SK-N-MC (cell line): Measurements from ENCODE around the gene GPR39.

Source experiments
- DNase-seq: peaks from one replicate; pipeline ENCODE4 v3.0.0-alpha.2; 2011; ENCODE audit warnings: low read depth, low spot score
- H3K27ac ChIP-seq: fragments of 200-600 bp; sonication (generic); 2 replicates; pipeline ENCODE4 v1.5.1; 2016; ENCODE audit warnings: mixed run types
- H3K36me3 ChIP-seq: fragments of 200-600 bp; sonication (generic); 2 replicates; pipeline ENCODE4 v1.6.1; 2017; ENCODE audit warnings: antibody characterized with exemption, low read length, mixed read lengths; ENCODE audit not compliant: insufficient read depth
- H3K4me3 ChIP-seq: fragments of 200-600 bp; sonication (generic); 2 replicates; pipeline ENCODE4 v1.5.1; 2016
- H3K9ac ChIP-seq: fragments of 200-600 bp; sonication (generic); 2 replicates; pipeline ENCODE4 v1.8.0; 2017; ENCODE audit warnings: mixed run types, mixed read lengths; ENCODE audit not compliant: insufficient read length
- H3K9me3 ChIP-seq: fragments of 200-600 bp; sonication (generic); 2 replicates; pipeline ENCODE4 v1.6.1; 2017; ENCODE audit warnings: low read depth, mild to moderate bottlenecking, antibody characterized with exemption, low read length, moderate library complexity, mixed read lengths
- EZH2 ChIP-seq: fragments of 200-600 bp; sonication (generic); IDR thresholded peaks from one replicate; pipeline ENCODE4 v1.6.1; 2017; ENCODE audit warnings: antibody characterized with exemption
- FOXP2 ChIP-seq: optimal IDR thresholded peaks from 2 replicates; pipeline ENCODE3; 2011; ENCODE audit warnings: mild to moderate bottlenecking, moderate library complexity; ENCODE audit not compliant: insufficient read depth; ENCODE audit errors: extremely low read length, control extremely low read depth
- POLR2AphosphoS5 ChIP-seq: IDR thresholded peaks from 2 replicates; pipeline ENCODE4 v1.6.1; 2012; ENCODE audit warnings: mild to moderate bottlenecking, low read depth, low read length, borderline replicate concordance

The GPR39 gene

DNA sequence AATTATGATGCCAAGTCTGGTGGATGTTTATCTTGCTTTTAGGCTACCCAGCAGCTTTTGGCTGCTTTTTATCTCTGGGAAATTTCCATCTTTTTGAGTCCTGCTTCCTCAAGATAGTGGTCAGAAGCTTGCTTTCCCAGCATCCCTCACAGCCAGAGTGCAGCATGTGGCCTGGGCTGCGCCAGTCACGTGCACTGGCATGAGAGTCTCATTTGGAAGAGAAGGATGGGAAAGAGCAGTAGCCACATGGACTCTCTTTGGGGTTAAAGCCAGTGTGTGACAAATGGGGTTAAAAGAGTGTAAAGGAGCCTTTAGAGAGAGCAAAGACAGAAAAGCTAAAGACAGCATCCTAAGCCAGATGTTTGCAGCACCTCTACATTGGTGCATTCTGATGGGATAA lies 12.7 kb downstream of the GPR39 start:
- H3K4me3 ChIP-seq, result no peak overlapping the region
- peaks cover 5% of the 10 kb centered on the region; the same call in 1 of the 2 replicates for H3K36me3 ChIP-seq
- H3K9me3 ChIP-seq, result no peaks in the 10 kb centered on the region
- TF ChIP-seq FOXP2 (no peak), EZH2 (no peak), POLR2AphosphoS5 (no peak)
- DNase-seq, result no peak
- H3K9ac ChIP-seq, result no peak overlapping the region
- H3K27ac ChIP-seq, result no peak overlapping the region

DNA sequence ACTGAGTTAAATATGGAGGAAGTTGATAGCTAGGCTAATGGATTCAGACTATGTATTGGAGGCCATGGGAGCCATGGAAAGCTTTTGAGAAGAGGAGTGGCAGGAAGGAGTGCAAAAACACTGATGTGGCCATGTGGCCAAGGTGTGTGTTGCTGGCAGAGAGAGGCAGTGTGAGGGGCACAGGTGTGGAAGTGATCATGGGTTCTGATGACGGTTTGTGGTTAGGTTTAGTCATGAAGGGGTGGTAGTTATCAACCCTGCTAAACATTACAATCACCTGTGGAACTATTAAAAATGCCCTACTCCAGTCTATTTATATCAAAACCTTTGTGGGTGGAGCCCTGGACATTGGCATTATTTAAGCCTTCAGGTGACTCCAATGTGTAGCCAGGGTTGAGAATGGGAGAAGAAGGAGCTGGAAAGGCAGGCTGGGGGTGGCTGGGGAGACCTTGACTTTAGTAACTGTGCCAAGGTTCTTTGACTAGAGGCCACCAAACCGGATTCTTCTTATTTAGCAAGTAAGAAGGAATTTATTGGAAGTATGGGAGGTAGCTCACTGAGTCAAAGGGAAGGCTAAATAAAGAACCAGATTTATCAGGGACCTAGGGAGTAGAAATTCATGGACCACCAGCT lies 13.5 kb downstream of the GPR39 start:
- Histone ChIP-seq H3K9ac (no peak overlapping the region), H3K9me3 (no peaks in the 10 kb centered on the region)
- no peak for TF ChIP-seq FOXP2
- no peak for TF ChIP-seq EZH2
- TF ChIP-seq POLR2AphosphoS5, result no peak

DNA sequence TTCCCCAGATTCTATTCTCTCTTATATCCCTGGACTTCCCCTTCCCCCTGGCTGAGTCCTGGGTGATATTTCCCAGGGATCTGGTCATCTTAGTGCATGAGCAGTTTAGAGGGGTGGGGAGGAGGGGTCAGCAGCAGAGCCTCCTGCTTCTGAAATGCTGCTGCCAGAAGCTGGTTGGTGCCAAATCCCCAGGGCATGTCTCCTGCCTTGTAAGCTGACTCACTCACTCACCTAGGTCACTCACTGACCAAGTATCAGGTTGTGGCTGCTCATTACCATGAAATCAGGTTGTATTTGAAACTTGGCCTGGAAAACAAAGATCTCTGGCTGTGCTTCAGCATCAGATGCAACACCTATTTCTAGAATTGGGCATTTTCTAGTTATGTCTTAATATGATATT lies 14.3 kb downstream of the GPR39 start:
- Histone ChIP-seq H3K4me3 (no peak overlapping the region), H3K36me3 (peaks cover 5% of the 10 kb centered on the region; the same call in 1 of the 2 replicates), H3K9me3 (no peaks in the 10 kb centered on the region), H3K9ac (no peak overlapping the region), H3K27ac (no peak overlapping the region)
- no peak for DNase-seq
- TF ChIP-seq EZH2 (no peak), POLR2AphosphoS5 (no peak), FOXP2 (no peak)

More for the DNA sequence above, 13.5 kb downstream of the GPR39 start:
- H3K27ac ChIP-seq, result no peak overlapping the region
- DNase-seq, result no peak
- H3K4me3 ChIP-seq, result no peak overlapping the region
- H3K36me3 ChIP-seq, result peaks cover 5% of the 10 kb centered on the region; the same call in 1 of the 2 replicates

DNA sequence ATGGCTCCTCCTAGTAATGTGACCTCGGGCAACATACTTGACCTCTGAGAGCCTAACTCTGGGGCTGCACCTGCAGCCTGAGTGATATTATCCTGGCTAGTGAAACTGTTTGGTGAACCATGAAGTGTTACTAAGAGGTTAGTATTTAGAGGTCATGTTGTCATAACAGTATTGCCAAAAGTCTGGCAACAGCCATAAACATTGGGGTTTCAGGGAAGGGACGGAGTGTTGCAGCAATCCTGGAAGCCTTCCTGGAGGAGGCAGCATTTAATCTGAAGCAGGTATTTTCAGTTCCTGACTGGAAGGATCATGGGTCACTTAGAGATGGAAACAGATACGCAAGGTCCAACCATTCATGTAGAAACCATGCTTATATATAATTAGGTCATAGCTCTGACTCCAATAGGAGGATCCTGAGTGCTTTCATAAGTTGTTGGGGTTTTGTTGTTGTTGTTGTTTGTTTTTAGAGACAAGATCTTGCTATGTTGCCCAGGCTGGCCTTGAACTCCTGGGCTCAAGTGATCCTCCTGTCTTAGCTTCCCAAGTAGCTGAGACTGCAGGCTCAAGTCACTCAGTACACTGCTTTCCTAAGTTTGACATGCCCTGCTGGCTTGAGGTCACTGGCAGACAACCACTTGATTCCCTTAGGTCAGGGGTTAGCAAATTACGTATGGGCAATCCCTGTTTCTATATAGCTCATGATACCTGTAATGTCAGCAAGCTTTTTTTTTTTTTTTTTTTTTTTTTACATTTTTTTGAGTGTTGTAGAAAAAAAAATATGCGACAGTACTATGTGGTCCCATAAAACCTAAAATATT lies 21.5 kb downstream of the GPR39 start:
- H3K9ac ChIP-seq, result no peak overlapping the region
- H3K4me3 ChIP-seq, result peak overlapping the region; percentile 58; the same call in 1 of the 2 replicates
- H3K9me3 ChIP-seq, result no peaks in the 10 kb centered on the region
- peak overlapping the region; percentile 89; the same call in 1 of the 2 replicates for H3K27ac ChIP-seq
- TF ChIP-seq EZH2 (no peak), POLR2AphosphoS5 (no peak), FOXP2 (no peak)
- H3K36me3 ChIP-seq, result no peaks in the 10 kb centered on the region
- no peak for DNase-seq

DNA sequence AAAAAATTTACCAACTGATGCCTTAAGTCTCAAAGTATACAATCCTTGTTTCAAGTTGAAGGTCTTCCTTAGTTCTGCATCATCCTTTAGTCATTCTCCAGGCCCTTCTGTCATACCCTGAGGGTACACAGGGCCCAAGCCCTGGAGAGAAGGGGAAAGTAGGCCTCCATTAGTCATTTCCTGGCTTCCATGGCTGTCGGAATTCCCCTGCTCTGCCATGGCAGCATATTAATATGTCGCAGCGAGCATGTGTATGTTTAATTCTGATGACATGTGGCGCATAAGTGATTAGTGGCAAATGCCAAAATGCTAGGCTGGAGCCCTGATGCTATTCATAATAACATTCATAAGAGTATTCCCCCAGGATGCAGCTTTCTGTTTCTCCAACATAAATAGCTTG lies 22.1 kb downstream of the GPR39 start:
- H3K9me3 ChIP-seq, result no peaks in the 10 kb centered on the region
- H3K9ac ChIP-seq, result no peak overlapping the region
- DNase-seq, result peak; percentile 89
- TF ChIP-seq FOXP2 (peak; percentile 28), POLR2AphosphoS5 (0 out of 2 replicates have a peak, but pooled peaks have one; percentile 22), EZH2 (no peak)
- peak overlapping the region; percentile 58 for H3K4me3 ChIP-seq
- H3K36me3 ChIP-seq, result no peaks in the 10 kb centered on the region
- H3K27ac ChIP-seq, result peak overlapping the region; percentile 89

DNA sequence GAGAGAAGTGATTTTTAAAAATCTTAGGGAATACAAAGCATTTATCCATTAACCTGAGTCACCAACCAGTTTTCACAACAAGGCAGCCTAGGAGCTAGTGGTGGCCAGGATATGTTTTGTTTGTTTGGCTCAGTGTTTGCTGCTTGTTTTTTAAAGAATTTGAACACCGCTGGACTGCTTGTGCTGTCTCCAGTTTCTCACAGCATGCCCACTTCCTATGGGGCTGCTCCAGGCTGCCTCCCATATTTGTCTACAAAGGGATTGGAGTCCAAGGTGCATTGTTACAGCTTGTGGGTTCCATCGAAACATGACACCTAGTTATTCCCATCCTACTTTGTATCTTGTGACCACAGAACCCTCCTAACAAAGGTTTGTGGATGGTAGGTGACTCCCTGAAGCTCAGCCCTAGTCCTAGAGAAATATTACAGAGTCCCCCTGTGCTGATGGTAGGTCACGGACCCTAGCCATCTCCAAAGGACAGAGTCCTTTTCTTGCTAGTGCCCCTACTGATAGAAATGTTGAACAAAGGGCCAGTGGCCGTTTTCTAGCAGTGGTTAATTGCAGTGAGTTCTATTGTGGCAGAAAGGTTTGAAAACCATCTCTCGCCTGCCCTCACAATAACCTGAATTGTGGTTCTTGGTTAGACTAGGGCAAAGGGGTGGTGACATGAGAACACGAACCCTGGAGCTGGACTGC lies 23.2 kb downstream of the GPR39 start:
- TF ChIP-seq POLR2AphosphoS5, result no peak
- TF ChIP-seq FOXP2, result no peak
- TF ChIP-seq EZH2, result no peak
- no peak for DNase-seq
- no peaks in the 10 kb centered on the region for H3K36me3 ChIP-seq
- H3K27ac ChIP-seq, result peak overlapping the region; percentile 89
- peak overlapping the region; percentile 58 for H3K4me3 ChIP-seq
- H3K9ac ChIP-seq, result peak overlapping the region; percentile 31
- no peaks in the 10 kb centered on the region for H3K9me3 ChIP-seq

DNA sequence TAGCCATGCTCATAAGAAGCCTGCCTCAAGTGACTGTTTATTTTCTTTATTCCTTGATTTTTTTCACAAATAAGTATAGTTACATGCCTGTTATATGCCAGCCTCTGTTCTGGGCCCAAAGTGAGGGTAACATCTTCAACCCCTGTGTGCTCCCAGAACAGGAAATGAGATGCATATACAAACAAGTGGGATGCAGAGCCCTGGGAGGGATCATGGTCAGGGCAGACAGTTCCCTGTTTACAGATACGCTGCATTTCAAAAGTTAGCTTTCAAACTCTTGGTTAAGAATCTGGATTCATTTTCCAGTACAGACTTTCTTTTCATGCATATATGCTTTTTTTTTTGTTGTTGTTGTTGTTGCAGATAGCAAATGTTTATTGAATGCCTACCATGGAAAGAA lies 24.4 kb downstream of the GPR39 start:
- H3K36me3 ChIP-seq, result no peaks in the 10 kb centered on the region
- 0 out of 2 replicates have a peak overlapping the region, but pooled peaks have one; percentile 0 for H3K4me3 ChIP-seq
- DNase-seq, result no peak
- no peaks in the 10 kb centered on the region for H3K9me3 ChIP-seq
- H3K27ac ChIP-seq, result peak overlapping the region; percentile 27
- no peak for TF ChIP-seq POLR2AphosphoS5
- TF ChIP-seq FOXP2, result no peak
- TF ChIP-seq EZH2, result no peak
- no peak overlapping the region for H3K9ac ChIP-seq

DNA sequence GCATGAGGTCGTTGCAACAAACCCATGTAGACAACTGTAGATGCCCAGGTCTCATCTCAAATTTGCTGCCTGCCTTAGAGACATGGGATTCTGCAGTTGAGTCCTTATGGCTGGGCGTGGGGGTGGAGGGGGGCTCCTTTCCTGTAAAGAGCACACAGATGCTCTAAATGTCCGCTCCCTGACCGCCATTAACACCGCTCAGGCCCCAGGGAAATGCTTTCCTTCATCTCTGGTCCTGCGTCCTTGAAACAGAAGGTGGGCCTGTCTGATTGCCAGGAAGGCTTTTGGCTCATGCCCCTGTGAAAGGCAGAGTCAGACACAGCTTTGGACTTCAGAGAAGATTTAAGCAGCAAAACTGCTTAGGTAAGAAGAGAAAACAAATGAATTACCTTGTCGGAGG lies 25.7 kb downstream of the GPR39 start:
- Histone ChIP-seq H3K36me3 (no peaks in the 10 kb centered on the region), H3K27ac (peak overlapping the region; percentile 48; the same call in 1 of the 2 replicates), H3K4me3 (peak overlapping the region; percentile 47), H3K9ac (no peak overlapping the region), H3K9me3 (no peaks in the 10 kb centered on the region)
- DNase-seq, result no peak
- TF ChIP-seq POLR2AphosphoS5, result no peak
- no peak for TF ChIP-seq EZH2
- no peak for TF ChIP-seq FOXP2
